ENCODE measurements around the gene RAB11FIP5.
"Not testable (repeated sequence)": the region's sequence is repeated elsewhere in the genome, so short reads cannot be mapped to it uniquely, and the experiment has no call there.

Gene RAB11FIP5

DNA sequence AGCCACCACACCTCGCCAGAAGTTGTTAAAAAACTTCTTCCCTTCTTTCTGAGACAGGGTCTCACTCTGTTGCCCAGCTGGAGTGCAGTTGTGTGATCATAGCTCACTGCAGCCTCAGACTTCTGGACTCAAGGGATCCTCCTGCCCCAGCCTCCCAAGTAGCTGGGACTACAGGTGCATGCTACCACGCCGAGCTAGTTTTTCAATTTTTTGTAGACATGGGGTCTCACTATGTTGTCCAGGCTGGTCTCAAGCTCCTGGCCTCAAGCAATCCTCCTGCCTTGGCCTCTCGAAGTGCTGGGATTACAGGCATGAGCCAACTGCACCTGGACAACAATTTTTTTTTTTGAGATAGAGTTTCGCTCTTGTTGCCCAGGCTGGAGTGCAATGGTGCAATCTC is 47.7 kb downstream of the RAB11FIP5 start:
- not testable (repeated sequence) for DNase-seq

DNA sequence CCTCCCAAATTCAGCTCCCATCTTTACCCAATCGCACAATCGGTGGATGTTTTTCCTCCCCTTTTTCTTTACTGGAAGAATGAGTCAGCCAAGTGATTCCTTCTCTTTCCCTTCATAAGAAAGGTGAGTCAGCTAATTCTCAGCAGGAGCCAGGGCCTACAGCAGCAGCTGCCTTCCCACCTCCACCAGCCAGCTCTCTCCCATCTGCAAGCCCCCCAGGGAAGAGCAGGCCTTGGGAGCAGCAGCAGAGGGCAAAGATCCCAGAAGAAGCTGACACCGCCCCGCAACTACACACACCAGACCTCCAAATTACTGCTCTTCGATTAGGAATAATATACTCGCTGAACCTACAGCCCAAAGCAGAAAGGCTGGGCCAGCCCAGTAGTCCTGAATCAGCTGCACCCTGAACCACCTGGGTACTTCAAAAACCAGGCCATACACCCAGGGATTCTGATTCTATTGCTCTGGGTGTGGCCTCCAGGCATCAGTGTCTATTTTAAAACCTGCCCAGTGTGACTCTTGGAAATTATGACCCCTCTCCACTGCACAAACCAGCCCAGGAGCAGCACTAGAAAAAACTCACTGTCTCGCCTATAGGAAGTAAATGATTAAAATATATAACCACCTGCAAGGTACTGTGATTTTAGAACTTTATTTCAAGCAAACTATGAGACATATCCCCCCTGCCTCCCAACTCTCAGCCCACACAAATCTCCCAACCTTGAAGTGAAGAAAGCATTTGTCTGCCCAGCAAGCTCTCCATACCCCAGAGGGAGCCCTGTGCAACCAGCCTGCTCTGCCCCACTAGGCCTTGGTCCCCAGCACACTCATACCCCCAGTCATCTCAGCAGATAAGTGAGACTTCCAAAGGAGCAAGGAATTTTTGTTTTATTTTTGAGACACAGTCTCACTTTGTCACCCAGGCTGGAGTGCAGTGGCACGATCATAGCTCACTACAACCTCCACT is 48.6 kb downstream of the RAB11FIP5 start:
- DNase-seq = no peak

DNA sequence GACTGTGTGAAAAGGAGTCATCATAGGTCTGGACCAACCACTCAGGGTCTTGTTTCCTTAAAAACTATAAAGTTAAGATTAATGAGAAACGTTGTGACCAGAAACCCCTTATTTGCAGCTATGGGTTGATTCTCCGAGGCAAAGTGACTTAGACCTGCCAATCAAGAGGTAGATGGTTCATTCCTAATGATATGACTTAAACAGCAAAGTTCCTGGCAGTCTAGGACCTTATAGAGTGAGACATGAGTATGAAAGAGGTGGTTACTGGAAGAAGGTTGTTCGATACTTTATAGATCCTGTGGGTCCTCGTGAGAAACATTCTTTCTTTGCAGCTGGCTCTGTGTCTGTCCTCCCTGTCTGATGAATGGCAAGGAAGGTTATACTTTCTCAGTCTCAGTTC is 49.3 kb downstream of the RAB11FIP5 start:
- no peak for DNase-seq

DNA sequence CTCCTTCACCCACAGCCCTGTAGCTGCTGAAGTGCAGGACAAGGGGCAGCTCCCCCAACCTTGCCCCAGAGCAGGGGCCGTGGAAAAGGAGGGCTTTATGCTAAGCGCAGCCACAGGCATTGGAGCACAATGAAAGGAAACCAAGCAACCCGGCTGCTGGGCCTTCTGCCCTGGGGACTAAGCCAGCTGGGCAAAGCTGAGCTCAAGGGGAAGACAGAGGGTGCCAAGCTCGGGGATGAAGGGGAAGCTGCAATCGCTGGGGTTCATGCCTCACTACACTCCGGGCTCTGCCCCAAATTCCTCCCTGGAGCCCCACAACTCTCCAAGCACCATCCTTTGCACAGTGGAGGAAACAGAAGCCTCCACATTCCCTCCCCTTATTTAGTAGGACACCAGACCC is 53.6 kb downstream of the RAB11FIP5 start:
- DNase-seq = no peak

DNA sequence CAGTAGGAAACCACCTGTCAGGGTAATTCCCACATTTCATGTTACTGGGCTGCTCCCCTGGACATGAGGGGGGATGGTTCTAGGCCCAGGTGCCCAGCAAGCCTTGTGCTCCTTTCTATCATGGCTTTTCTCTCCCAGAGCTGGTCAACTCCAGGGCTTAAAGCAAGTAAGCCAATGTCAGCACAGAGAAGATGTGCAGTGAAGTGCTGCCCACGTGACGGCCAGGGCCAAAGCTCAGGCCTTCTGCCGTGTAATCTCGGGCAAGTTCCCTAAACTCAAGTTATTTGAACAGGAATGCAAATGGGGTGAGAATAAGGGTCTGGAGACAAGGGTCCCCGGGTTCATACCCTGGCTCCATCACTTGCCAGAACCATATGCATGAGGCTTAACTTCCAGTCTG is 57.8 kb downstream of the RAB11FIP5 start:
- no peak for DNase-seq

DNA sequence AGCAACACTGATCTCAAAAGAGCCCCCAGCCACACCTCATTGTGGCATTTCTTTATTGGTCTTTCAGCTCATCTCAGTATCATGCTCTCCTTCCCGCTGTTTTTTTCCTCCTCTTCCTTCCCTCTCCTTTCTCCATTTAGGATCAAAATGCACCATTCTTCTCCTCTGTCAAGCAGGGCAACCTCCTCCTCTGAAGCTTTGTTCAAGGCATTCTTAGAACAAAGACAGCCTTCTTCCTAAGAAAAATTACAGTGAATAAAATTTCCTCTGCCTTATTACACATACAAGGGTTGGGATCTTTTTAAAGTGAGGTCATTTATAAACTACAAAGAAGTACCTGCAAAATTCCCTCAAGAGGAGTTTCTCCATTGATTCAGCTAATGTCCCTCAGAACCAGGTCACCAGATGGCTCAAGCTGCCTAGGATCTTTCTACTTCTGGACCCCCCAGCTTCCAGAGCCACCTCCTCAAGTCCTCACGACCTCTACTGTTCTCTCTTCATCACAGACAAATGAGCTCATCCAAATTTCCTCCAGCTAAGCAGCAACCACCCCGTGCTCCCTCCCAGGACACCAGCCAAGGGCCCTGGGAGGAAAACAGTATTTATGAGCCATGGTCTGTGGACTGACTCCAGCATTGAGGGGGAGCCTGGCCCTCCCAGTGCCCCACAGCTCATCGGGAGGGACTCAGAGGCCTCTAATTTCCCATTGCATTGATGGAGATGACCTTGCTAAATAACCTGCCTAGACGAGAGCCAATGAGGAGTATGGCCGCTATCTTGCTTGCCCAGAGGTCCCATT is 59.2 kb downstream of the RAB11FIP5 start:
- DNase-seq = no peak

DNA sequence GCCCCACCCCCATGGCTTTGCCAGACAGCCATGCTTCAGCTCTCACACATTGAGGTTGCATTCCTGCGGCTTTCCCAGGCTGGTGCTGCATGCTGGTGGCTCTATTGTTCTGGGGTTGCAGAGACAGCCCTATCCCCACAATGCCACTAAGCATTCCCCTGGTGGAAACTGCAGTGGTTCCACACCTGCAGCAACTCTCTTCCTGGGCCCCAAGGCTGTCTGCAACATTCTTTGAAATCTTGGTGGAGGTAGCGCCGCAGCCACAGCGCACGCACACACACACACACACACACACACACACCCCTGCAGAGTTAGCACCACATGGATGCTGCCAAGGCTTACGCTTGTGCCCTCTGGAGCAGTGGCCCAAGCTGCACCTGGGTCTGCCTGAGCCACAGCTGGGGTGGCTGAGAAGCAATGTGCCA is 62.6 kb downstream of the RAB11FIP5 start:
- no peak for DNase-seq

DNA sequence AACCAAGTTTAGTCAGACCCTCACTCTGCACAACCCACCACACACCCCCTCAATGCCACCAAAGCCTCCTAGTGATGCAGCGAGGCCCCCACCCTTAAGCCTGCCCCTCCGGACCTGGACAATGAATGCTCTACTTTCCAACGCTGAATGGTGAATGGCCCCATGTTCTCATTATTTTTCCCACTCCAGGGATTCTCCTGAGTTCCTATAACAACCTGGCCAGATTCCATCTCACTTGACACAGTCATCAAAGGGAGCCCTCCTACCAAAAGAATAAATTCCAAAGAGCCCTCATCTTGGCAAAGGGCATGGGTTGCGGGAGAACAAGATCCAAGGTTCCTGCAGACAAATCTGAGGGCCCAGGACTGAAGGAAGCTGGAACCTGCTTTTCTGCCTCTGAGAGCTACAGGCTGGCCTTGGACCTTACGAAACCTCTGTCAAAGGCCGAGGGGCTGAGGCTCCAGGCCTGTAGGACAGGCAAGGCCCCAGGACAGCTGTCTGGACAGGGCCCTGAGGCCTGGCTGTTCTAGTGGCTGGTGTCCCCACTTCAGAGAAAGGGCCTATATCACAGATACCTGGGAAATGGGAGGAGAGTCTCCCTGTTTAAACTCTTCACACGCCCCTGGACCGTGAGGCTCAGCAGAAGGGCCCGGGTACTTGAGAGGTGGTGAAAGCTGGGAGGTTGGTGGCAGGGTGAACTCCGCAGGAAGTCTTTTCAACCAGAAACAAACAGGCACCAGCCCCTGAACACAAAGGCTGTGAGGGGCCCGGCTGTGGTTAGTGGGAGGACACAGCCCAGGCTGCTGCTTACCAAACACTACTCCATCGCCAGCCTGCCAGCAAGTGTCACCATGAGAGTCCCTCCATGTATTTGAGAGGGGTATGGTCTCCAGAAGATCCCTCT is 68.6 kb downstream of the RAB11FIP5 start:
- DNase-seq = no peak

DNA sequence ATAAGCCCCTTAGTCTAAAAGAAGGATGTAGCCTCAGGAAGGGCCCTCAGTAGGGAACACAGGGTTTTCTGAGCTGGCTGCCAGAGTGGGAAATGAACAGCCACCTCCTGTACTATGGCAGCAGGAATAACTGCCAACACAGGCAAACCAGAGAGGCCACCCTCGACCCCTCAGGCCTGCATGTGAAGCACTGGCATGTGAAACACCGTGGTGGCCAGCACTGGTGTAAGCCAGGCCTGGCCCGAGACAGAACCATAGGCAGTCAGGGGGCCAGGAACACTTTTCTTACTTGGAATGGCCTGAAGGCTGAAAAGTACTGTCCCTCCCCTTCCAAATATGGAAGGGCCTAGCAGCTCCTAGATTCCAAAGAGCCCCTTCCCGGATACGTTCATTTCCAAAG is 69.5 kb downstream of the RAB11FIP5 start:
- no peak for DNase-seq

DNA sequence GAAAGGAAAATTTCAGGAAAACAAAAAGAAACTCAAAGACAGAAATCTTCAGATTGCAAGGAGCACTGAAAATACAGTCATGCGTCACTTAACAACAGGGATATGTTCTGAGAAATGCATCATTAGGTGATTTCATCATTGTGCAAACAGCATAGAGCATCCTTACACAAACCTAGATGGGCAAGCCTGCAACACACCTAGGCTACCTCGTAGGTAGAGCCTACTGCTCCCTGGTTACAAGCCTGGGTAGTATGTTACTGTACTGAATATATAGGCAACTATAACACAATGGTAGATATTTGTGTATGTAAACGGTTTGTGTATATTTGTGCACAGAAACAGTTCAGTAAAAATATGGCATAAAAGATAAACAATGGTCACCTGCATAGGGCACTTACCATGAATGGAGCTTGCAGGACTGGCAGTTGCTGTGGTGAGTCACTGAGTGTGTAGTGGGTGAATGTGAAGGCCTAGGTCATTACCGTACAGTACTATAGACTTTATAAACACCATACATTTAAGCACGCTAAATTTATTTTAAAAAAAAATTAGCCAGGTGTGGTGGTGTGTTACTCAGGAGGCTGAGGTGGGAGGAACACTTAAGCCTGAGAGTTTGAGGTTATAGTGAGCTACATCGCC is 74.7 kb downstream of the RAB11FIP5 start:
- no peak for DNase-seq

DNA sequence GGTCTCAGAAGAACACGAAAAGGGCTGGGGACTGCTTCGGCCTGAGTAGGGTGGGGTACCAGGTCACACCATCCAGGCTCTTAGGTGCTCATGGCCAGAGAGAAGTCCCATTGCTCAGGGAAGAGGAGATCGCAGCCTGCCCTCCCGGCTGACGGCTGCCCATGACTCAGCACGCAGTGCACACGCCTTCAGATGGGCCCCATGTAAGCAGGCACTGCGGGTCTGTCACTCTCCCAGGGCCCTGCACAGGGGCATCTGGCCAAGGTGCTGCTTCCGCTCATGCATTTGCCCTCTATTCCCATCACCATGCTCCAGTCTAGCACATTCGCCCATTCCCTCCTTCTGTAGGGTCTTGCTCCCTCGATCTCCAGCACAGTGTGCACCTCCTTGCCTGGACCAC is 76.0 kb downstream of the RAB11FIP5 start:
- DNase-seq = no peak

DNA sequence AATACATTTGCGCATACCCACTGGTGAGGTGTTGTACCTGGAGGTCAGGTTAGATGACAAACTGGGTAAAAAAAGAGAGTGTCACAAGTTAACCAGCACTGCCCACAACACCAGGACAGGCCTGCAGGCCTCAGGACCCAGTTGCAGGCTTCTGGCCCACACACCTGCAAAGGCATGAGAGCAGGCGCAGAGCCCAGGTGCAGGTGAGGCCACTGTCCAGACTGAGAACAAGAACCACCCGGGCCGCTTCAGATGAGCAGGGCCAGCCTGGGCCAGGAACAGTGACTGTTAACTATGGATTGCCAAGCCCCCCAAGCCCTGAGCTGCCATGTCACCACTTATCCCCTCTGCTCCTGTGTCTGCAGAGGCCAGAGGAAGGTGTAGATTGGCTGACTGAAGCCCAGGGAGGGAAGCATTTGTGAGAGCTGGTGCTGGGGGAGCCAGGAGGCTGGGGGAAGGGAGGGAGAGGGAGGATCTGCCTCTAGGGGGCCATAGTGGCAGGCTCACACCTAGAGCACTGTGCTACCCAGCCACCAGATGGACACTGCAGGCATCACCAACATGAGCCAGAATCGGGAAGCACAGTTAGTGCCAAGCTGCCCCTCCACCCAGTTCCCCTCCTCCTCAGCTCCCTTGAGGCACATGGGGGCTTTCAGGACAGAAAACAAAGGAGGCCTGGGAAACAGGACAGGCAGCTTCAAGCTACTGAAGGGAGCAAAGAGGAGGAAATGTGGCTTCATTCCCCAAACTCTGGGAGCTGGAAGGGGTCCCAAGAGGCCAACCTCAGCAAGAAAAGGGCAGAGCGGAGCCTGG is 76.6 kb downstream of the RAB11FIP5 start:
- no peak for DNase-seq

DNA sequence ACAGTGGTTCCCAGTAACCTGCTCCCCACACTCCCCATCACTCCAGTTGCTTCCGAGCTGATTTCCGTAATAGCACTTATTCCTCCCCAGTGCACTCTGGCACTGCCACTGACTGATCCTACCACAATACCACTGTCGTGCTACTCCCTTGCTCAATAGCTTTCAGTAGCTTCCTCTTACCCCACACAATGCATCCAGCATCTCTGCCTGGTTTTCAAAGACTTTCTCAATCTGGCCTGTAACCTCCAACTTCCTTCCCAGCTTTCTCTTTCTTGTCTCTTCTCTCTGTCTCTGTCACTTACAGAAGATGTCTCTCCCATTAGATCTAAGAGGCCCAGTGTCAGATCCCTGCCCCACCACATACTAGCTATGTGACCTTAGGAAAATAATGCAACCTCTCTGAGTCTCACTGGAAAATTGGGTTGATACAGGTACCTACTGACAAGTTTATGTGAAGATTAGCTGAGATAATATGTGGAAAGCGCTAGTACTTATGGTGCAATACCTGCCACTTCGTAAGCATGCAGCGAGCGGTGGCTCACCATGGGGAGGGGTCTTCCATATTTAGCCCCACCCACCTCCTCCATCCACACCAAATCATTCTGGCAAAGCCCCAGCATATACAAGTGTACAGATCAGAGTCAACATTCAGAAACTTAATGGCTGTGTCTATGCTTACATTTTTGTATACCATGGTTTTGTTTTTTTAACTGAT is 77.9 kb downstream of the RAB11FIP5 start:
- no peak for DNase-seq

DNA sequence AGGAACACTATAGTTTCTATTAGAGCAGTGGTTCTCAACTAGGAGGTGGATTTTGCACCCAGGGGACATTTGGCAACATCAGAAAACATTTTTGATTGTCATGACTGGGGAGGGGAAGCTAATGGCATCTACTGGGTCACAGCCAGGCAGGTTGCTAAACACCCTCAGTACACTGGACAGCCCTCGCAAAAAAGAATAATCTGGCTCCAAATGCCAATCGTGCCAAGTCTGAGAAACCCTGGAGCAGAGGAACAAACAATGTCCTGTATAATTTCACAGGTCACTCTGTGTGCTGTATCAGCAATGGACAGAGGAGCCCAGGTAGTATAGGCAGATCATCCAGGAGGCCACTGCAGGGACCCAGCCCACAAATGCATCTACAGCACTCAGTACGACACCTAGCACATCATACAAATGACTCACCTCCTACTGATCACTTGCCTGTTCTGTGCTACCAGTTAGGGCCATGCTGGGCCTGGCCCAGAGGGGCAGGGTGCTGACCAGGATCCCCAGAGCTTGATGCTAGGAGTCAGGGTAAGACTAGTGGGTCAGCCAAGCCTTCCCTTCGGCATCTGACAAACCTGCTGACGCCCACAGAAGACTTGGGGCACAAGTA is 78.9 kb downstream of the RAB11FIP5 start:
- no peak for DNase-seq

DNA sequence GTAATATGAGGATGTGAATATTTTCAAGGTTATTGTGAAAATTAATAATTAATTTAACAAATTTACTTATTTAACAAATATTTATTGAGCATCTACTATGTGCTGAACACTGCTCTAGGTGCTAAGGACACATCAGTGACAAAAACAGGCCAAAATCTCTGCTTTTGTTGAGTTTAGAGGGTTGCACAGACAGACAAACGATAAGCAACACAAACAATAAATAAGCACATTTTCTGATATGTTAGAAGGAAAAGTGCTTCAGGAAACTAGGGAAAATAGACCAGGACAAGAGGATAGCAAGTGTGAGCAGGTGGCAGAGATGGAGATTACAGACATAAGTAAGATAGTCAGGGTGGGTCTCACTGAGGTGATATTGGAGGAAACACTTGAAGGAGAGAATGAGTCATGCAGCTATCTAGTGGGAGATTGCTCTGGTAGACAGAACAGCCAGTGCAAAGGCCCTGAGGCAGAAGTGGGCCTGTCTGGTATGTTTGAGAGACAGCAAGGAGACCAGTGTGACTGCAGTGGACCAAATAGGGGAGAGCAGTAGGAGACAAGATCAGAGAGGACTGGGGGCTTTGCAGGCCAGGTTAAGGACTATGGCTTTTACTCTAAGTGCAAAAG is 79.5 kb downstream of the RAB11FIP5 start:
- DNase-seq = no peak

DNA sequence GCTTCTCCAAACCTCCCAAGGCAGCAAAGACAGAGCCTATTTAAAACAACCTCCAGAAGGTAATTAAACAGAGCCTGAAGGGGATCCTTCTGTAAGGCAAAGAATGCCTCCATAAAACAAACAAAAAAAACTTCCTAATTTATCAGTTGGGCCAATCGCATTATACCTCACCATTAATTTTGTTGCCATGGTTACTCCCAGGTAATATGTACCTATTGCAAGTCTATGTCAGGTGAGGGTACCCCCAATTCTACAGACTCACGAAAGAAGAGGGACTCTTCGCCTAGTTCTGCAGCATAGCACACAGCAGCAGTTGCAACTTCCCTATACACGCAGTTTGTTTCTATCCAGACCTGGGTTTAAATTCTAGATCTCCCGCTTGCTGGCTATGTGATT is 80.0 kb downstream of the RAB11FIP5 start:
- DNase-seq = no peak

DNA sequence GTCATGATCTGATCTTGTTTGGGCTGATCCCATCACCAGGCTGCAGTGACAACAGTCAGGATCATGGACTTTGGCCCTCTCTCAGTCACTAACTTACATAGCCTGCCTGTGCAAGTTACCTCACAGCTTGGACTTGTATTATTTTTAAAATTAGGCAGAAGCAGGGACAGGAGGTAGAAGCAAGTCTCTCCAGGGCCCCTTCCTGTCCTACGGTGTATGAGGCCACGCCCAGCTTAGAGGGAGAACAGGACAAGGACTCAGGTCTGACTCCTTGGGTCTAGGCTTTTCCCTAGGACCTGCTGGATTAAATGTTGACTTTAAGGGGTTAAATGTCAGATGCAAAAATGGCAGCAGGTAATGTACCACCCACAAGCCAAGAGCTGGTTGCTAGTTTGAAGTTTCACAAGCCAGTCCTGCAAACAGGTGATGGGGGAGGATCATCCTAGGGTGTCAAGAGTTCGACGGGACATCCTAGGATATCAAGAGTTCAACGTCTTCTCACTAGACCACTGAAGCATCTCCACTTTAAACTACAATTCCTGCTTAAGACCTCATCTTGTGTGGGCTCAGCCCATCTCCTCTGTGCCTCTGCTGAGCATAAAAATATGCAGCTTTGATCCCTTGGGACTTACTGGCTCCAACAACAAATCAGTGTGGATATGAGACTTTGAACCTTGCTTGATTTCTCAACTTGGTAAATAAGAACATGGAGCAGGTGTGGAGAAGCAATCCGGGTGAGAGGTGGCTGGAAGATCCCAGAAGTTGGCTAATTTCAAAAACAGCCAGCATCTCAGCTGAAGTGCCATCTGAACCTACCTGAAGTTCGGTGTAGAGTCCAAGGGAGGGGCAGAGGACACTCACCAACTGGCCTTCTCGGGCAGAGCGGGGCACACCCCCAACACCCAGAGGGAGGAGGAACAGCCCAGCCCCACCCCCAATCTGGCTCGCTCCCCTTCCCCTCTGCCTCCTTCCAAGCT is 80.7 kb downstream of the RAB11FIP5 start:
- no peak for DNase-seq

DNA sequence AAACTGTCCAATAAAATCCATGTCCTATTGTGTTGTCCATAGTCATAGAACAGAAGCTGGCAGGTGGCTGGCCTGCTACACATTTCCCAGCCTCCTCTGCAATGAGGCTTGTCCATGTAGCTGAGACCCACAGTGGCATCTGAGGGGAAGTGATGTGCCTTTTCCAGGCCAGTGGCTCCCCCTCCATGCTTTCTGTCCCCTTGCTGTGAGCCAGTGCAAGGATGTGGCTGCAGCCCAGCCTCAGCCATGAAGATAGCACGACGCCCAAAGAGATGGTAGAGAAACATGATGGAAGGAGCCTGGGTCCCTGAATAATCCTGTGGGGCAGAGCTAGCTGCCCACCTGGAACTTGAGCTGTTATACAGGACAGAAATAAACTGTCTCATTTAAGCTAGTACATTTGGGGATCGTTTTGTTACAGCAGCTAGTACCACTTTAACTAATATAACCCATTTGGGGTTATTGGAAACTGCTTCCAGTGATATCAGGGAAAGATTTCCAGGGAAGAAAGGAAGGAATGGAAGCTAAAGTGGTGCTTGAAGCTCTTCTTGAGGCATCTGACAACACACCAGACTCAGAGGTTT is 81.6 kb downstream of the RAB11FIP5 start:
- no peak for DNase-seq
